ENCODE measurements around the gene TXNDC16. TPM values are rescaled to one million over a fixed set of nuclear protein-coding genes. Genes with fewer than 3 reads are reported as not detected.
A peak's percentile ranks its signal among the peaks of the same experiment; 100 is the strongest.

Gene TXNDC16, protein sequence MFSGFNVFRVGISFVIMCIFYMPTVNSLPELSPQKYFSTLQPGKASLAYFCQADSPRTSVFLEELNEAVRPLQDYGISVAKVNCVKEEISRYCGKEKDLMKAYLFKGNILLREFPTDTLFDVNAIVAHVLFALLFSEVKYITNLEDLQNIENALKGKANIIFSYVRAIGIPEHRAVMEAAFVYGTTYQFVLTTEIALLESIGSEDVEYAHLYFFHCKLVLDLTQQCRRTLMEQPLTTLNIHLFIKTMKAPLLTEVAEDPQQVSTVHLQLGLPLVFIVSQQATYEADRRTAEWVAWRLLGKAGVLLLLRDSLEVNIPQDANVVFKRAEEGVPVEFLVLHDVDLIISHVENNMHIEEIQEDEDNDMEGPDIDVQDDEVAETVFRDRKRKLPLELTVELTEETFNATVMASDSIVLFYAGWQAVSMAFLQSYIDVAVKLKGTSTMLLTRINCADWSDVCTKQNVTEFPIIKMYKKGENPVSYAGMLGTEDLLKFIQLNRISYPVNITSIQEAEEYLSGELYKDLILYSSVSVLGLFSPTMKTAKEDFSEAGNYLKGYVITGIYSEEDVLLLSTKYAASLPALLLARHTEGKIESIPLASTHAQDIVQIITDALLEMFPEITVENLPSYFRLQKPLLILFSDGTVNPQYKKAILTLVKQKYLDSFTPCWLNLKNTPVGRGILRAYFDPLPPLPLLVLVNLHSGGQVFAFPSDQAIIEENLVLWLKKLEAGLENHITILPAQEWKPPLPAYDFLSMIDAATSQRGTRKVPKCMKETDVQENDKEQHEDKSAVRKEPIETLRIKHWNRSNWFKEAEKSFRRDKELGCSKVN
- 1 to 10 TPM; 2.4 to 4.0 (median 2.9) TPM for total RNA-seq

DNA sequence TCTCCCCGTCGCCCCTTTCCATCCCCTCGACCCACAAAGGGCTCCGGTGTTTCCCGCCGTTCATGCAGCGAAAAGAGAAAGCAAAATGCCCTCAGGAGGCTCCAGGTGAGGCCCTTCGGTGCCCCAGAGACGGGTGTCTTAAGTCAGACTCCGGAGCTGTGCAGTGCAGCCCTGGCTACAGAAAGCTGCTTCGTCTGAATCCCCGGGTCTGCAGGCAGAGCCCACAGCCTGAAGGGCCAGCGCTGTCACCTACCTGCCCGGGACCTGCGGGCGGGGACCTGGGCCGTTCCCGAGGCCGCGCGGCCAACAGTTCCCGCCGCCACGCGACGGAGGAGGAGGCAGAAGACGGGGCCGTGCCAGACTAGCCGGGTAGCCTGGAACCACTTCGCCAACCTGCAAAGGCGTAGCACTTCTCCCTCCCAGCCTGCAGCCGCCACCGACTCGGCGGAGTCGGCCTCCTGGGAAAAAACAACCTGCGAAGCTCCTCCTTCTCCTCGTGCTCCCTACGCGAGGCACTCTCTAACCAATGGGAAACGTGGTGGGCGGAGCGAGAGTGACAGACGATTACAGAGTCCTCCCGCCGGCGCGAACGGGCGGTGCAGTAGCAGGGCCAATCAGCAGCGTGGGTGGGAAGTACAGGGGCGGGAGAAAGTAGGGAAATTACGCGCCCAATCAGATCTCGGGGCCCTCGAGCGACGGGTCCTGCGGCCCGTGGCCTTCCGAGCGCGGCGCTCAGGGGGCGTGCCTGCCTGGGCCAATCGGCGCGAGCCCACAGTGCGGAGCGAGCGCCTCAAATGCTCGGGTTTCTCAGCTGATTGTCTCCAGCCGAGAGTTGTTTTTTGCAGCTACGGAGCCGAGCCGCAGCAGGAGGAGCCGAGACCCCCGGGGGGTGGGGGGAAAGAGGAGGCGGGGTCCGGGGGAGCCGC is at the start of gene TXNDC16, which contains the start of gene GPR137C:
TSS of gene TXNDC16 (minus strand) at position 443 of the 926 bp plus-strand sequence. CDS start 8,948 bp downstream, outside the sequence.
TSS of gene GPR137C (plus strand) at position 774 of the 926 bp plus-strand sequence. CDS start 312 bp downstream, outside the sequence.
- Histone ChIP-seq H3K4me1 (peaks cover 16 to 19% of the 10 kb centered on the region in 2 donors), H3K9me3 (no peaks in the 10 kb centered on the region), H3K27ac (peak within 1 kb of the TSS; percentile 91 to 95 (median 94)), H3K4me3 (peak within 1 kb of the TSS; percentile 84 to 92 (median 90)), H3K27me3 (no peaks in the 10 kb centered on the region), H3K36me3 (no peaks in the 10 kb centered on the region)
- TF ChIP-seq POLR2A (IDR thresholded peaks at IDR 0.05), result peak; percentile 95 to 99
- TF ChIP-seq, protein P1, sequence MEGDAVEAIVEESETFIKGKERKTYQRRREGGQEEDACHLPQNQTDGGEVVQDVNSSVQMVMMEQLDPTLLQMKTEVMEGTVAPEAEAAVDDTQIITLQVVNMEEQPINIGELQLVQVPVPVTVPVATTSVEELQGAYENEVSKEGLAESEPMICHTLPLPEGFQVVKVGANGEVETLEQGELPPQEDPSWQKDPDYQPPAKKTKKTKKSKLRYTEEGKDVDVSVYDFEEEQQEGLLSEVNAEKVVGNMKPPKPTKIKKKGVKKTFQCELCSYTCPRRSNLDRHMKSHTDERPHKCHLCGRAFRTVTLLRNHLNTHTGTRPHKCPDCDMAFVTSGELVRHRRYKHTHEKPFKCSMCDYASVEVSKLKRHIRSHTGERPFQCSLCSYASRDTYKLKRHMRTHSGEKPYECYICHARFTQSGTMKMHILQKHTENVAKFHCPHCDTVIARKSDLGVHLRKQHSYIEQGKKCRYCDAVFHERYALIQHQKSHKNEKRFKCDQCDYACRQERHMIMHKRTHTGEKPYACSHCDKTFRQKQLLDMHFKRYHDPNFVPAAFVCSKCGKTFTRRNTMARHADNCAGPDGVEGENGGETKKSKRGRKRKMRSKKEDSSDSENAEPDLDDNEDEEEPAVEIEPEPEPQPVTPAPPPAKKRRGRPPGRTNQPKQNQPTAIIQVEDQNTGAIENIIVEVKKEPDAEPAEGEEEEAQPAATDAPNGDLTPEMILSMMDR (IDR thresholded peaks at IDR 0.05 in 4 of 5, conservative IDR thresholded peaks at IDR 0.05 in 1 of 5), result no peak
- in situ Hi-C loops (cut with MboI; ENCODE audit: low sequenced_read_pairs in 4 of 4) (loop anchor here in 2 of 4 donors (10.0 to 25.0 kb wide), 3 partner anchors 132 to 410 kb away; partner anchors contain the start of genes ERO1A (in 1 of the 2) and FERMT2 (in 1 of the 2)), intact Hi-C loops (cut with DNase I; ENCODE audit: low total_unique reads) (loop anchor here (1.0 to 10.0 kb wide), 4 partner anchors 178 to 568 kb away; partner anchors contain the start of genes FERMT2, GNPNAT1, RTRAF and STYX)
- ATAC-seq (peak; percentile 96), DNase-seq (peak; percentile 100)

DNA sequence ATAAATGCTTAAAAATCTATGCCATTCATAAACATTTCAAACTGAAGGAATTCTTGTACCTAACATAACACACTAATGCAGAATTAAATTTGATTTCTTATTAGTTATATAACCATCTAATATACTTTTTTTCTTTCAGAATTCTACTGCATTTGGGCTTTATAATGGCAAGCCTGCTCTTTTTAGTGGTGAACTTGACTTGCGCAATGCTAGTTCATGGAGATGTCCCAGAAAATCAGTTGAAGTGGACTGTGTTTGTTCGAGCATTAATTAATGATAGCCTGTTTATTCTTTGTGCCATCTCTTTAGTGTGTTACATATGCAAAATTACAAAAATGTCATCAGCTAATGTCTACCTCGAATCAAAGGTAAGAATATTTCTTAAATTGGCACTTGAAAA is 47.7 kb upstream of the TXNDC16 start:
- ATAC-seq, result no peak
- H3K36me3 ChIP-seq, result peaks cover 0 to 3% of the 10 kb centered on the region in 2 donors
- no peaks in the 10 kb centered on the region for H3K4me1 ChIP-seq
- intact Hi-C loops (cut with DNase I; ENCODE audit: low total_unique reads), result no loop called here
- DNase-seq, result no peak
- no peak for TF ChIP-seq POLR2A (IDR thresholded peaks at IDR 0.05)
- TF ChIP-seq, protein P1 (IDR thresholded peaks at IDR 0.05 in 4 of 5, conservative IDR thresholded peaks at IDR 0.05 in 1 of 5), result no peak
- no peaks in the 10 kb centered on the region for H3K27me3 ChIP-seq
- no peak overlapping the region for H3K27ac ChIP-seq
- no peaks in the 10 kb centered on the region for H3K9me3 ChIP-seq
- in situ Hi-C loops (cut with MboI; ENCODE audit: low sequenced_read_pairs in 4 of 4), result no loop called here
- no peak overlapping the region for H3K4me3 ChIP-seq

DNA sequence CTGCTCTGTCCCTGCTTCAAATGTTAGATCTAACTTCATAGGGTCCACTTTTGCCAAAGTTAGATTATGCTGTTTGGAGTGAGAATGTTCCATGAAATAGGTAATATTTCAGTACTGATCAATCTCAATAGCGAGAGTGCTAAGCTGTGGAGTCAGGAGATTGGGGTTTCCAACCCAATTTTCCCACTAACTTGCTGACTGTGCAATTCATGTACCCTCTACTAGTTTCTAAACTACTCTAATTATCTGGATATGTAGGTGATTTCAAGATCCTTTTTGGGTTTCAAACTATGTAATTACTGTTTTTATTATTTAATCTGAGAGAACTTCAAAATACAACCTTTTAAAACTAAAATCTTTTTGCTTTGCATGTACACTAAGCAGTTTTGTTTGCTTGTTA is 46.3 kb upstream of the TXNDC16 start:
- DNase-seq (no peak), ATAC-seq (no peak)
- in situ Hi-C loops (cut with MboI; ENCODE audit: low sequenced_read_pairs in 4 of 4) (no loop called here), intact Hi-C loops (cut with DNase I; ENCODE audit: low total_unique reads) (no loop called here)
- no peaks in the 10 kb centered on the region for H3K27me3 ChIP-seq
- no peak overlapping the region for H3K27ac ChIP-seq
- no peaks in the 10 kb centered on the region for H3K36me3 ChIP-seq
- no peaks in the 10 kb centered on the region for H3K9me3 ChIP-seq
- H3K4me3 ChIP-seq, result no peak overlapping the region
- no peak for TF ChIP-seq POLR2A (IDR thresholded peaks at IDR 0.05)
- TF ChIP-seq, protein P1 (IDR thresholded peaks at IDR 0.05 in 4 of 5, conservative IDR thresholded peaks at IDR 0.05 in 1 of 5), result no peak
- no peaks in the 10 kb centered on the region for H3K4me1 ChIP-seq

DNA sequence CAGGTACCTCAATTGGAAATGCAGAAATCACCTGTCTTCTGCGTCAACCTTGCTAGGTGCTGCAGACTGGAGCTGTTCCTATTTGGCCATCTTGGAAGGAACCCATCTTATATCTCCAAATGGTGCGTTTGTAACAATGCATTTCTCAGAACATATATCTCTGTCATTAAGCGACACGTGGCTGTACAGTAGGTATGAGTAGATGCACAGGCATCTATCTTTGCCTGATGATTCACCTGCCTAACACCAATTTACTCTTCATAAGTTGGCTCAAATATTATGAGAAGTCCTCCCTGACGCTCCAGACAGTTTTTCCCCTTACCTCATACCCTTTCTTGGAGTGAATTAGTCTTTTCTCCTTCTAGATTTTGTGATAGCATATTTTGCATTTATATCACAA is 44.6 kb upstream of the TXNDC16 start:
- DNase-seq, result no peak
- no peaks in the 10 kb centered on the region for H3K9me3 ChIP-seq
- TF ChIP-seq POLR2A (IDR thresholded peaks at IDR 0.05), result no peak
- TF ChIP-seq, protein P1 (IDR thresholded peaks at IDR 0.05 in 4 of 5, conservative IDR thresholded peaks at IDR 0.05 in 1 of 5), result no peak
- H3K27ac ChIP-seq, result no peak overlapping the region
- H3K4me3 ChIP-seq, result no peak overlapping the region
- no peak for ATAC-seq
- no peaks in the 10 kb centered on the region for H3K27me3 ChIP-seq
- intact Hi-C loops (cut with DNase I; ENCODE audit: low total_unique reads), result no loop called here
- in situ Hi-C loops (cut with MboI; ENCODE audit: low sequenced_read_pairs in 4 of 4), result no loop called here
- H3K36me3 ChIP-seq, result no peaks in the 10 kb centered on the region
- no peaks in the 10 kb centered on the region for H3K4me1 ChIP-seq
